SK-N-SH treated with all-trans-retinoic acid at 6 μM for 48 hours (cell line): Measurements from ENCODE around the gene OGN.

Source experiments
- ATAC-seq: fragments of 200-7000 bp; cut with Tn5 transposase; 3 replicates; pipeline ENCODE4 v1.9.1; 2020; ENCODE audit warnings: mild to moderate bottlenecking, moderate library complexity
- ARNTL ChIP-seq: fragments of 450-650 bp; formaldehyde crosslinking; IDR thresholded peaks from 2 replicates; pipeline ENCODE4 v1.5.0; 2020; ENCODE audit warnings: low read depth, mild to moderate bottlenecking, moderate library complexity, borderline replicate concordance
- BACH2 ChIP-seq: fragments of 250-450 bp; sonication (Bioruptor Pico); IDR thresholded peaks from 2 replicates; pipeline ENCODE4 v1.9.0; 2021; ENCODE audit warnings: mild to moderate bottlenecking, borderline replicate concordance
- CSDC2 ChIP-seq: fragments of 250-450 bp; sonication (Bioruptor Pico); IDR thresholded peaks from 2 replicates; pipeline ENCODE4 v1.5.0; 2020; ENCODE audit warnings: mild to moderate bottlenecking, moderate library complexity
- CSRNP3 ChIP-seq: fragments of 250-450 bp; sonication (Bioruptor Pico); IDR thresholded peaks from 2 replicates; pipeline ENCODE4 v1.5.1; 2021; ENCODE audit warnings: mild to moderate bottlenecking, moderate library complexity
- ESRRG ChIP-seq: fragments of 250-450 bp; sonication (Bioruptor Pico); IDR thresholded peaks from 2 replicates; pipeline ENCODE4 v1.6.1; 2021; ENCODE audit warnings: mild to moderate bottlenecking
- GLIS3 ChIP-seq: fragments of 250-450 bp; sonication (Bioruptor Pico); IDR thresholded peaks from 2 replicates; pipeline ENCODE4 v1.5.0; 2020; ENCODE audit warnings: mild to moderate bottlenecking, moderate library complexity
- OSR1 ChIP-seq: fragments of 250-450 bp; sonication (Bioruptor Pico); IDR thresholded peaks from 2 replicates; pipeline ENCODE4 v1.8.0; 2022; ENCODE audit warnings: moderate library complexity, mild to moderate bottlenecking, inconsistent platforms
- PATZ1 ChIP-seq: fragments of 250-450 bp; sonication (Bioruptor Pico); IDR thresholded peaks from 2 replicates; pipeline ENCODE4 v1.8.0; 2020; ENCODE audit warnings: mild to moderate bottlenecking, moderate library complexity, borderline replicate concordance
- POU6F1 ChIP-seq: fragments of 250-450 bp; sonication (Bioruptor Pico); IDR thresholded peaks from 2 replicates; pipeline ENCODE4 v1.8.0; 2021; ENCODE audit warnings: low read depth, mild to moderate bottlenecking, moderate library complexity, borderline replicate concordance
- SNAI2 ChIP-seq: fragments of 250-450 bp; sonication (Bioruptor Pico); IDR thresholded peaks from 2 replicates; pipeline ENCODE4 v1.5.0; 2020; ENCODE audit warnings: mild to moderate bottlenecking, moderate library complexity
- TCF4 ChIP-seq: fragments of 250-450 bp; sonication (Bioruptor Pico); IDR thresholded peaks from 2 replicates; pipeline ENCODE4 v1.8.0; 2021; ENCODE audit warnings: mild to moderate bottlenecking, moderate library complexity, borderline replicate concordance
- TOX ChIP-seq: fragments of 250-450 bp; sonication (Bioruptor Pico); IDR thresholded peaks from 2 replicates; pipeline ENCODE4 v1.8.0; 2021; ENCODE audit warnings: mild to moderate bottlenecking, moderate library complexity, borderline replicate concordance
- TSHZ2 ChIP-seq: fragments of 250-450 bp; sonication (Bioruptor Pico); IDR thresholded peaks from 2 replicates; pipeline ENCODE4 v1.5.0; 2020; ENCODE audit warnings: mild to moderate bottlenecking, moderate library complexity
- ZC3H10 ChIP-seq: fragments of 250-450 bp; sonication (Bioruptor Pico); IDR thresholded peaks from 2 replicates; pipeline ENCODE4 v1.5.1; 2021; ENCODE audit warnings: mild to moderate bottlenecking, moderate library complexity
- ZFP3 ChIP-seq: fragments of 250-450 bp; sonication (Bioruptor Pico); IDR thresholded peaks from 2 replicates; pipeline ENCODE4 v1.5.0; 2020; ENCODE audit warnings: mild to moderate bottlenecking, moderate library complexity
- ZNF565 ChIP-seq: fragments of 450-650 bp; formaldehyde crosslinking; conservative IDR thresholded peaks from 2 replicates; pipeline ENCODE4 v1.5.0; 2020; ENCODE audit warnings: low read depth, mild to moderate bottlenecking, moderate library complexity
- ZNF70 ChIP-seq: fragments of 450-650 bp; formaldehyde crosslinking; IDR thresholded peaks from 2 replicates; pipeline ENCODE4 v1.5.0; 2020; ENCODE audit warnings: mild to moderate bottlenecking, moderate library complexity
- ZNF8 ChIP-seq: fragments of 450-650 bp; formaldehyde crosslinking; IDR thresholded peaks from 2 replicates; pipeline ENCODE4 v1.5.0; 2020; ENCODE audit warnings: mild to moderate bottlenecking, moderate library complexity

OGN gene

GRCh38 chr9:92380603-92381002 is 23.8 kb downstream of the OGN start:
- TF ChIP-seq ZFP3 (CRISPR knock-in tag) (no peak), BACH2 (CRISPR knock-in tag) (no peak), ESRRG (no peak), PATZ1 (no peak)
- TF ChIP-seq, all 23 proteins: peak for 0
- no peak for ATAC-seq

- ATAC-seq: peak; percentile 90
These were observed 25.4 kb downstream of the OGN start for GRCh38 chr9:92378865-92379560.

GRCh38 chr9:92377876-92378275 is 26.5 kb downstream of the OGN start:
- no peak for TF ChIP-seq POU6F1 (CRISPR knock-in tag)
- ATAC-seq: no peak

More at GRCh38 chr9:92378865-92379560, 25.4 kb downstream of the OGN start:
- TF ChIP-seq ARNTL (CRISPR knock-in tag): no peak
- no peak for TF ChIP-seq ZFP3 (CRISPR knock-in tag)
- TF ChIP-seq ZC3H10 (CRISPR knock-in tag): no peak
- no peak for TF ChIP-seq GLIS3 (CRISPR knock-in tag)
- no peak for TF ChIP-seq PATZ1
- TF ChIP-seq TOX: no peak
- no peak for TF ChIP-seq CSRNP3 (CRISPR knock-in tag)
- no peak for TF ChIP-seq ZNF8 (CRISPR knock-in tag)
- TF ChIP-seq POU6F1 (CRISPR knock-in tag): no peak

- ATAC-seq: no peak
- no peak for TF ChIP-seq ZNF8 (CRISPR knock-in tag)
- no peak for TF ChIP-seq POU6F1 (CRISPR knock-in tag)
- TF ChIP-seq SNAI2 (CRISPR knock-in tag): no peak
- TF ChIP-seq ZNF565 (CRISPR knock-in tag): no peak
- no peak for TF ChIP-seq PATZ1
- TF ChIP-seq ARNTL (CRISPR knock-in tag): no peak
- no peak for TF ChIP-seq TOX
- no peak for TF ChIP-seq BACH2 (CRISPR knock-in tag)
- TF ChIP-seq OSR1 (CRISPR knock-in tag): no peak
- TF ChIP-seq ESRRG: no peak
- TF ChIP-seq TSHZ2 (CRISPR knock-in tag): no peak
- no peak for TF ChIP-seq ZNF70 (CRISPR knock-in tag)
- TF ChIP-seq TCF4 (CRISPR knock-in tag): no peak
- TF ChIP-seq CSDC2 (CRISPR knock-in tag): no peak
- no peak for TF ChIP-seq GLIS3 (CRISPR knock-in tag)
These were observed 31.2 kb downstream of the OGN start for GRCh38 chr9:92373167-92373566.
